OCI-LY7 (cell line): ENCODE data around the gene C1QTNF9.

Experiments
- CTCF ChIP-seq: fragments of 200-600 bp; sonication (generic); conservative IDR thresholded peaks from 2 replicates; pipeline ENCODE4 v1.5.1; 2014; ENCODE audit warnings: mild to moderate bottlenecking, antibody characterized with exemption, low read length, moderate library complexity, mixed read lengths
- EZH2phosphoT487 ChIP-seq: fragments of 200-600 bp; sonication (generic); IDR thresholded peaks from 2 replicates; pipeline ENCODE4 v1.6.1; 2018; ENCODE audit warnings: low read depth, borderline replicate concordance, mild to moderate bottlenecking, mixed run types, antibody characterized with exemption, low read length, moderate library complexity, mixed read lengths

DNA sequence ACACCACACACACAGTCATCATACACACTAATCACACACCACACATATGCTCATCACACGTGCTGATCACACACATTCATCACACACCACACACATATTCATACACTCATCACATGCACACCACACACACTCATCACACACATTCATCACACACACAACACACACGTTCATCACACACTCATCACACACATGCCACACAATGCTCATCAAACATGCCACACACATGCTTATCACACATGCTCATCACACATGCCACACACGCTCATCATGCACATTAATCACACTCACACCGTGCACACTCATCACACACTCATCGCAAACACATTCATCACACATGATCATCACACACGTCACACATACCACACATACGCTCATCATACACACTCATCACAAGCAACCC is 47.5 kb downstream of the C1QTNF9 start:
- no peak for TF ChIP-seq CTCF
- no peak for TF ChIP-seq EZH2phosphoT487
